Stimulated activated CD4-positive, alpha-beta T cell treated with anti-CD3 and anti-CD28 coated beads, Interleukin-12 subunit alpha, Interleukin-12 subunit beta, amount 100 ng/mL, for 24 hours (primary cell): ENCODE measurements around the gene TAF11L10.
"Not testable (repeated sequence)": the region's sequence is repeated elsewhere in the genome, so short reads cannot be mapped to it uniquely, and the experiment has no call there.

Source experiments
- DNase-seq, 2 experiments: peaks; one replicate each; pipeline ENCODE4 v3.0.0-alpha.2; 2020; ENCODE audit warnings: low read depth in 2 of 2

TAF11L10 gene

DNA sequence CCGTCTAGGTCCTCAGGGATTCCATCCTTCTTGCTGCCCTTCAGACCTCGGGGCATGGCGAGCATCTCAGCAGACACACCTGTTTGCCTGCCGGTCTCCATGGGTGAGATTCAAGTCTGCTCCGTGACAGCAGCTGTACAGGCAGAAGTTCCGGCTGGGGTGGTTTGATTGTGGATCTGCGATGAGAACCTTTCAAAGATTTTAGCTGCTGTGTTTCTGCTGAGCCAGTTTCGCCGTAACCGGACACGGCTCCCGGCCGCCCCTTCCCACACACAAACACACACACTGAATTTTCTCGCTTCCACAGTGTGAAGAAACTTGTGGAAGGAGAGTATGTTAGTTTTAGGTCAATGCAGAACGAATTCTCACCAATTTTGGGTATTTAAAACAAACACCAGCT lies at the start of gene TAF11L10:
Gene TAF11L10, minus strand, starts transcription at position 101 of the 400 bp plus-strand sequence.
- DNase-seq, result not testable (repeated sequence)

DNA sequence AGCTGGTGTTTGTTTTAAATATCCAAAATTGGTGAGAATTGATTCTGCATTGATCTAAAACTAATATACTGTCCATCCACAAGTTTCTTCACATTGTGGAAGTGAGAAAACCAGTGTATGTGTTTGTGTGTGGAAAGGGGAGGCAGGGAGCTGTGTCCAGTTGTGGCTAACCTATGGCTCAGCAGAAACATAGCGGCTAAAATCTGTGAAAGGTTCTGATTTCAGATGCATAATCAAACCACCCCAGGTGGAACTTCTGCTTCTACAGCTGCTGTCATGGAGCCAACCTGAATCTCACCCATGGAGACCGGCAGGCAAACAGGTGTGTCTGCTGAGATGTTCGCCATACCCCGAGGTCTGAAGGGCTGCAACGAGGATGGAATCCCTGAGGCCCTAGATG lies 36.5 kb upstream of the TAF11L10 start, which contains the start of gene TAF11L14:
Gene TAF11L14, plus strand, starts transcription at position 301 of the 400 bp plus-strand sequence.
- DNase-seq, result no peak

DNA sequence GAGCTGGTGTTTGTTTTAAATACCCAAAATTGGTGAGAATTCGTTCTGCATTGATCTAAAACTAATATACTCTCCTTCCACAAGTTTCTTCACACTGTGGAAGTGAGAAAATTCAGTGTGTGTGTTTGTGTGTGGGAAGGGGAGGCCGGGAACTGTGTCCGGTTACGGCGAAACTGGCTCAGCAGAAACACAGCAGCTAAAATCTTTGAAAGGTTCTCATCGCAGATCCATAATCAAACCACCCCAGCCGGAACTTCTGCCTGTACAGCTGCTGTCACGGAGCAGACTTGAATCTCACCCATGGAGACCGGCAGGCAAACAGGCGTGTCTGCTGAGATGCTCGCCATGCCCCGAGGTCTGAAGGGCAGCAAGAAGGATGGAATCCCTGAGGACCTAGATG lies 34.2 kb upstream of the TAF11L10 start, which contains the start of gene TAF11L13:
Gene TAF11L13, plus strand, starts transcription at position 301 of the 400 bp plus-strand sequence.
- DNase-seq, result not testable (repeated sequence)

DNA sequence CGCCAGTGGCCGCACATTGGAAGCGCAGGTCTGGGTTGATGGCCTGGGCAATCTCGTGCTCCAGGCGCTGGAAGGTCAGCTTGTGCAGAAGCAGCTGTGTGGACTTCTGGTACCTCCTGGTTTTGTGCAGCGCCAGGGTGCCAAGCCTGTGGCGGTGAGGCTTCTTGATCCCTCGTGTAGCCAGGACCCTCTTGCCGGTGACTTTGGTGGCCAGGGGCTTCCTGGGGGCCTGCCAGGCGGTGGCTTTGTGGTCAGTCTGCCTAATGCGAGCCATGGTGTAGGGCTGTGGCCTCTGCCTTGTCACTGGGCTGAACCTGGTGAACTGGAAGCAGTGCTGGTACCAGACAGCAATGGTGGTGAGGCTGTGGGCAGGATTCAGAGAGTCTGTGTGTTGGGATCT lies 28.1 kb upstream of the TAF11L10 start:
- no peak for DNase-seq

DNA sequence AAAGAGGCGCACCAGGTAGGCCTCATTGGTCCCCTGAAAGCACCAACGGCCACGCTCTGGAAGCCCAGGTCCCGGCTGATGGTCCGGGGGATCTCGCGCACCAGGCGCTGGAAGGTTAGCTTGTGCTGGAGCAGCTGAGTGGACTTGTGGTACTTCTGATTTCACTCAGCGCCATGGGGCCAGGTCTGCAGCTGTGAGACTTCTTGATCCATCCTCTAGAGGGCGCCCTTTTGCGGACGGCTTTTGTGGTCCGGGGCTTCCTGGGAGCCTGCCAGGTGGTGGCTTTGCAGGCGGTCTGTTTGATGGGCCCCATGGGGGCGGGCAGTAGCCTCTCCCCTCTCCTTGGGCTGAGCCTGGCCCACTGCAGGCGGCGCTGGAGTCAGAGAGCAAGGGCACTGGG lies 23.0 kb upstream of the TAF11L10 start:
- DNase-seq, result no peak

DNA sequence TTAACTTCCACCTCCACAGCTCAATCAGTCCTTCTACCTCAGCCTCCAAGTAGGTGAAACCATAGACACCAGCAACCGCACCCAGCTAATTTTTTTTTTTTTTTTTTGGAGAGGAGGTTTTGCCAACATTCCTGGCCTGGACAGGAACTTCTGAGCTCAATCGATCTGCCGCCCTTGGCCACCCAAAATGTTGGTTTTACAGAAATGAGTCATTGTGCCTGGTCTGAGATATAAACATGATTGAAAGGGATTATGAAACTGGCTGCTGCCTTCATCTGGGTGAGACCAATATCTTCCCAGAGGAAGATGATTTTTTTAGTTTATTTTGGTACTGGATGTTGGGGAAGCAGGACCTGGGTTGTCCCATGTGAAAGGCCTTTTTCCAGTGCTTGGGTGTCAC lies 21.7 kb upstream of the TAF11L10 start:
- no peak for DNase-seq

DNA sequence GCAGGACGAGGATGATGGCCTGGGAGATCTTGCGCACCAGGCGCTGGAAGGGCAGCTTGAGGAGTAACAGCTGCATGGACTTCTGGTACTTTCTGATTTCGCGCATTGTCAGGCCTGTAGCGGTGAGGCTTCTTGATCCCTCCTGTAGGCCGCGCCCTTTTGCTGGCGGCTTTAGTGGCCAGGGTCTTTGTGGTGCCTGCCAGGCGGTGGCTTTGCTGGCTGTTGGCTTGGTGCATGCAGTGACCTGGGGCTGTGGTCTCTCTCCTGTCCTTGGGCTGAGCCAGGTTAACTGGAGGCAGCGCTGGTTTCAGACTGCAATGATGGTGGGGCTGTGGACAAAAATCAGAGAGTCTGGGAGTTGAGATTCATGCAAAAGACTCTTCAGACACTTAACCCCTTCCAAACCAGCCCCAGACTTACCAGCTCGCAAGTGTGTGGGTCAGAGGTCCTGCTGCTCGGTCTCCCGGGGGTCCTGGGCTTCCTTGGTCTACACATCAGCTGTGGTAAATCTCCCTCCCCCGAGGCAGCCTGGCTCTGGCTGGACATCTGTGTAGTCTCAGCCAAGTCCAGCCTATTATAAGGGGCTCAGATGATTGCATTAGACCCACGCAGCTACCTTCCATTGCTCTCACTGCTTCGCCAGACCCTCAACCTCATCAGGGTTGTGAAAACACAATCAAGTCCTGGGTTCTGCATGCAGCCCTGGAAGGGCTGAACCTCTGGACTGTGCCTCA lies 17.4 kb upstream of the TAF11L10 start:
- DNase-seq, result no peak

DNA sequence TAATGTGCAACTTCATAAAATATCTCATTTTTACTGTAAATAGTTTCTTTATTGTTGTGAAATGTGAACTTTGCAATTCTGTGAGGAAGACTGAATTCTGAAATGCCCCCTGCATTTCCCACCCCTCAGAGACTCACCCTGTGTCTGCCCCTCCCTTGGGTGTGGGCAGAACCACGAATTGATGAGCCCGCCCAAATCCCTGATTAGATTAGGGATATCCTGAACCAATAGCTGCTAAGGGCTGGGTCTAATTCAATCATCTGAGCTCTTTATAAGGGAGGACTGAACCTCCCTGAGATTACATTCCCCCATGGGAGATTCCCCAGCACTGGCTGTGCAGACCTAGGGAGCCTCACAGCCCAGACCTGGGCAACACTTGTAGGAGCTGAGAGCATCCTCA lies 12.5 kb upstream of the TAF11L10 start, which contains the start of gene TAF11L12:
Gene TAF11L12, plus strand, starts transcription at position 301 of the 400 bp plus-strand sequence.
- DNase-seq, result not testable (repeated sequence)

DNA sequence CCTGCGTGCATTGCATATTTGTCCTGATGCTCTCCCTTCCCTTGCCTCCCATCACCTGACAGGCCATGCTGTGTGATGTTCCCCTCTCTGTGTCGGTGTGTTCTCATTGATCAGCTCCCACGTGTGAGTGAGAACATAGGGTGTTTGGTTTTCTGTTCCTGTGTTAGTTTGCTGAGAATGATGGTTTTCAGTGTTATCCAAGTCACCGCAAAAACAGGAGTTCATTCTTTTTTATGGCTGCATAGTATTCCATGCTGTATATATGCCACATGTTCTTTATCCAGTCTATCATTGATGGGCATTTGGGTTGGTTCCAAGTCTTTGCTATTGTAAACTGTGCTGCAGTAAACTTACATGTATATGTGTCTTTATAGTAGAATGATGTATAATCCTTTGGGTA lies 9.8 kb upstream of the TAF11L10 start:
- DNase-seq, result not testable (repeated sequence)

DNA sequence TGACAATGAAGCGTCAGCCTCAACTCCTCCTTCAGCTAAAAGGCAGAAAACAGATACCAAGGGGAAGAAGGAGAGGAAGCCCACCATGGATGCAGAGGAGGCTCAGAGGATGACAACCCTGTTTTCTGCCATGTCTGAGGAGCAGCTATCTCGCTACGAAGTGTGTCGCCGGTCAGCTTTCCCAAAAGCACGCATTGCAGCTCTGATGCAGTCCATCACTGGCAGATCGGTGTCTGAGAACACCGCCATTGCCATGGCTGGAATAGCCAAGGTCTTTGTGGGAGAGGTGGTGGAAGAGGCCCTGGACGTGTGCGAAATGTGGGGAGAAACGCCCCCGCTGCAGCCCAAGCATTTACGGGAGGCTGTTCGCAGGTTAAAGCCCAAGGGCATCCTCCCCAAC lies 7.3 kb upstream of the TAF11L10 start:
- no peak for DNase-seq

DNA sequence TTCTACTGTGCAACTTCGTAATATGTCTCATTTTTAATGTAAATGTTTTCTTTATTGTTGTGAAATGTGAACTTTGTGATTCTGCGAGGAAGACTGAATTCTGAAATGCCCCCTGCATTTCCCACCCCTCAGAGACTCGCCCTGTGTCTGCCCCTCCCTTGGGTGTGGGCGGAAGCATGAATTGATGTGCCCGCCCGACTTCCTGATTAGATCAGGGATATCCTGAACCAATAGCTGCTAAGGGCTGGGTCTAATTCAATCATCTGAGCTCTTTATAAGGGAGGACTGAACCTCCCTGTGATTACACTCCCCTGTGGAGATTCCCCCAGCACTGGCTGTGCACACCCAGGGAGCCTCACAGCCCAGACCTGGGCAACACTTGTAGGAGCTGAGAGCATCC lies 6.3 kb upstream of the TAF11L10 start, which contains the start of gene TAF11L11:
Gene TAF11L11, plus strand, starts transcription at position 304 of the 400 bp plus-strand sequence.
- not testable (repeated sequence) for DNase-seq

DNA sequence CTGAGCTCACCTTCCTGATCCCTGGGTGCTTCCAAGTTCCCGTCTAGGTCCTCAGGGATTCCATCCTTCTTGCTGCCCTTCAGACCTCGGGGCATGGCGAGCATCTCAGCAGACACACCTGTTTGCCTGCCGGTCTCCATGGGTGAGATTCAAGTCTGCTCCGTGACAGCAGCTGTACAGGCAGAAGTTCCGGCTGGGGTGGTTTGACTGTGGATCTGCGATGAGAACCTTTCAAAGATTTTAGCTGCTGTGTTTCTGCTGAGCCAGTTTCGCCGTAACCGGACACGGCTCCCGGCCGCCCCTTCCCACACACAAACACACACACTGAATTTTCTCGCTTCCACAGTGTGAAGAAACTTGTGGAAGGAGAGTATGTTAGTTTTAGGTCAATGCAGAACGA lies 3.4 kb downstream of the TAF11L10 start, which contains the start of gene TAF11L9:
Gene TAF11L9, minus strand, starts transcription at position 140 of the 400 bp plus-strand sequence.
- DNase-seq, result not testable (repeated sequence)

DNA sequence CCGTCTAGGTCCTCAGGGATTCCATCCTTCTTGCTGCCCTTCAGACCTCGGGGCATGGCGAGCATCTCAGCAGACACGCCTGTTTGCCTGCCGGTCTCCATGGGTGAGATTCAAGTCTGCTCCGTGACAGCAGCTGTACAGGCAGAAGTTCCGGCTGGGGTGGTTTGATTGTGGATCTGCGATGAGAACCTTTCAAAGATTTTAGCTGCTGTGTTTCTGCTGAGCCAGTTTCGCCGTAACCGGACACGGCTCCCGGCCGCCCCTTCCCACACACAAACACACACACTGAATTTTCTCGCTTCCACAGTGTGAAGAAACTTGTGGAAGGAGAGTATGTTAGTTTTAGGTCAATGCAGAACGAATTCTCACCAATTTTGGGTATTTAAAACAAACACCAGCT lies 6.8 kb downstream of the TAF11L10 start, which contains the start of gene TAF11L8:
Gene TAF11L8, minus strand, starts transcription at position 101 of the 400 bp plus-strand sequence.
- DNase-seq, result not testable (repeated sequence)

DNA sequence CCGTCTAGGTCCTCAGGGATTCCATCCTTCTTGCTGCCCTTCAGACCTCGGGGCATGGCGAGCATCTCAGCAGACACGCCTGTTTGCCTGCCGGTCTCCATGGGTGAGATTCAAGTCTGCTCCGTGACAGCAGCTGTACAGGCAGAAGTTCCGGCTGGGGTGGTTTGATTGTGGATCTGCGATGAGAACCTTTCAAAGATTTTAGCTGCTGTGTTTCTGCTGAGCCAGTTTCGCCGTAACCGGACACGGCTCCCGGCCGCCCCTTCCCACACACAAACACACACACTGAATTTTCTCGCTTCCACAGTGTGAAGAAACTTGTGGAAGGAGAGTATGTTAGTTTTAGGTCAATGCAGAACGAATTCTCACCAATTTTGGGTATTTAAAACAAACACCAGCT lies 12.0 kb downstream of the TAF11L10 start, which contains the start of gene TAF11L7:
Gene TAF11L7, minus strand, starts transcription at position 101 of the 400 bp plus-strand sequence.
- not testable (repeated sequence) for DNase-seq
